ENCODE results near the gene PFN1.

GRCh38 chr17:4972322-4972721 lies 24.0 kb upstream of the PFN1 start:
- TF ChIP-seq CTCF (IDR thresholded peaks at IDR 0.05; ENCODE audit: low read depth, low read length, poor library complexity, severe bottlenecking): no peak
- no peak for TF ChIP-seq EZH2phosphoT487 (IDR thresholded peaks at IDR 0.05; ENCODE audit: borderline replicate concordance, low read length)

Data from DOHH2 (cell line).